K562 (cell line): Measurements from ENCODE around the gene MRGPRX3. TPM values are rescaled to one million over a fixed set of nuclear protein-coding genes. Genes with fewer than 3 reads are reported as not detected.
A peak's percentile ranks its signal among the peaks of the same experiment; 100 is the strongest.

Experiments used
- ATAC-seq: fragments of 200-7000 bp; cut with Tn5 transposase; 3 replicates; pipeline ENCODE4 v1.9.1; 2020; ENCODE audit warnings: moderate library complexity
- BruUV-seq: library from RNA; stranded (reverse); fragments of 400-500 nt; replicated peaks from 2 replicates; lab custom pipeline; 2021; lab: Mats Ljungman, UMichigan
- CTCF ChIA-PET: fragments of 300-600 bp; formaldehyde crosslinking; extraction: SDS; loops from one replicate; lab custom pipeline; 2021; ENCODE audit warnings: low intra/inter-chr PET ratio; lab: Yijun Ruan, JAX
- POLR2A ChIA-PET: fragments of 300-600, 350-650 bp; sonication (Branson Sonifier 250); formaldehyde crosslinking; extraction: SDS; loops from one replicate; lab custom pipeline; 2021; ENCODE audit warnings: antibody characterized with exemption, inconsistent platforms; lab: Yijun Ruan, JAX
- DNase-seq, 4 experiments: peaks; one replicate each; pipeline versions ENCODE4 v3.0.0 to v3.0.0-alpha.2; 2011 to 2018; ENCODE audit warnings: low spot score in 3 of 4, mixed read lengths in 3 of 4; ENCODE audit errors: extremely low read depth in 1 of 4
- FAIRE-seq: peaks from 2 replicates; lab custom pipeline; 2011; peaks lifted over from hg19 to GRCh38; lab: Jason Lieb, UNC
- H2AFZ ChIP-seq: 2 replicates; pipeline ENCODE4 v1.6.0; 2011; ENCODE audit warnings: low read depth, low read length, control low read depth, inconsistent platforms
- H3K27ac ChIP-seq: fragments of 200-600 bp; 3 replicates; pipeline ENCODE4 v1.8.0; 2011; ENCODE audit warnings: low read depth, mild to moderate bottlenecking, control low read depth, inconsistent platforms, low read length, moderate library complexity, mixed read lengths; ENCODE audit errors: extremely low read depth
- H3K27me3 ChIP-seq, 2 experiments: fragments of 300-600 bp in 1 of 2; 2 replicates in 1 of 2; 3 replicates in 1 of 2; pipeline versions ENCODE4 v1.6.0 to v1.8.0; 2011; ENCODE audit warnings: inconsistent platforms in 2 of 2, low read length in 2 of 2, mild to moderate bottlenecking in 1 of 2, mixed read lengths in 1 of 2, moderate library complexity in 1 of 2; ENCODE audit not compliant: control insufficient read depth in 2 of 2, insufficient read depth in 2 of 2
- H3K36me3 ChIP-seq: fragments of 300-600 bp; 3 replicates; pipeline ENCODE4 v1.8.0; 2011; ENCODE audit warnings: mild to moderate bottlenecking, low read length, inconsistent platforms; ENCODE audit not compliant: control insufficient read depth, insufficient read depth
- H3K4me1 ChIP-seq, 2 experiments: fragments of 200-600 bp in 1 of 2; replicated peaks in 1 of 2; 2 replicates in 1 of 2; 3 replicates in 1 of 2; pipeline versions ENCODE4 v1.5.1 to v1.8.0; 2011; ENCODE audit warnings: inconsistent platforms in 2 of 2, low read length in 2 of 2, mild to moderate bottlenecking in 1 of 2, mixed read lengths in 1 of 2, moderate library complexity in 1 of 2; ENCODE audit not compliant: control insufficient read depth in 2 of 2, insufficient read depth in 2 of 2
- H3K4me2 ChIP-seq: 2 replicates; pipeline ENCODE4 v1.6.1; 2011; ENCODE audit warnings: low read length, control low read depth, inconsistent platforms, mixed read lengths; ENCODE audit not compliant: insufficient read depth
- H3K4me3 ChIP-seq: fragments of 200-600 bp; sonication (generic), shearing (Covaris generic); 2 replicates; pipeline ENCODE4 v1.5.1; 2016; ENCODE audit warnings: control low read depth, inconsistent platforms
- H3K79me2 ChIP-seq: fragments of 200-600 bp; 3 replicates; pipeline ENCODE4 v1.8.0; 2011; ENCODE audit warnings: low read length, inconsistent platforms; ENCODE audit not compliant: control insufficient read depth, insufficient read depth
- H3K9ac ChIP-seq, 2 experiments: 2 replicates each; pipeline versions ENCODE4 v1.6.0 to v1.6.1; 2011; ENCODE audit warnings: low read depth in 2 of 2, low read length in 2 of 2, control low read depth in 1 of 2, inconsistent platforms in 1 of 2, mild to moderate bottlenecking in 1 of 2, mixed read lengths in 1 of 2; ENCODE audit not compliant: insufficient read depth in 1 of 2
- H3K9me1 ChIP-seq: one replicate; pipeline ENCODE4 v1.6.0; 2011; ENCODE audit warnings: inconsistent platforms, mild to moderate bottlenecking, low read length, moderate library complexity; ENCODE audit not compliant: control insufficient read depth, insufficient read depth
- H3K9me3 ChIP-seq: replicated peaks from 2 replicates; pipeline ENCODE4 v1.5.1; 2011; ENCODE audit warnings: low read depth, low read length, inconsistent platforms; ENCODE audit not compliant: control insufficient read depth, insufficient read depth
- H4K20me1 ChIP-seq: replicated peaks from 2 replicates; pipeline ENCODE4 v1.6.1; 2011; ENCODE audit warnings: low read length, inconsistent platforms, mixed read lengths; ENCODE audit not compliant: control insufficient read depth, insufficient read depth
- JUN ChIP-seq, 2 experiments: sonication (generic) in 1 of 2; formaldehyde crosslinking in 1 of 2; IDR thresholded peaks; 2 replicates each; pipeline versions ENCODE4 v1.6.1 to v1.8.0; 2012 to 2022; ENCODE audit warnings: borderline replicate concordance in 2 of 2, mild to moderate bottlenecking in 2 of 2, improper control_type of control experiment in 1 of 2, low read depth in 1 of 2, low read length in 1 of 2, missing genetic modification reagents in 1 of 2
- RAD51 ChIP-seq: fragments of 450-650 bp; IDR thresholded peaks from 2 replicates; pipeline ENCODE4 v1.7.1; 2016; ENCODE audit warnings: low read depth, mild to moderate bottlenecking, borderline replicate concordance
- RBM14 ChIP-seq: fragments of 200-400 bp; formaldehyde crosslinking; IDR thresholded peaks from 2 replicates; pipeline ENCODE4 v1.6.1; 2018; ENCODE audit warnings: low read depth, mild to moderate bottlenecking, low read length, moderate library complexity, borderline replicate concordance; ENCODE audit not compliant: insufficient read depth
- SRSF7 ChIP-seq: fragments of 200-400 bp; formaldehyde crosslinking; optimal IDR thresholded peaks from 2 replicates; pipeline ENCODE3; 2017; ENCODE audit warnings: mild to moderate bottlenecking, low read depth, low read length
- ZNF586 ChIP-seq: fragments of 450-650 bp; formaldehyde crosslinking; conservative IDR thresholded peaks from 2 replicates; pipeline ENCODE4 v1.4.0; 2020; ENCODE audit warnings: mild to moderate bottlenecking, moderate library complexity
- ZNF780A ChIP-seq: fragments of 250-450 bp; sonication (Bioruptor Pico); IDR thresholded peaks from 2 replicates; pipeline ENCODE4 v1.5.0; 2021; ENCODE audit warnings: mild to moderate bottlenecking
- WGBS: fragments of 100-300 bp; shearing (Covaris generic); methylation state at CpG from one replicate; pipeline ENCODE4 v1.1.6; 2016; ENCODE audit warnings: low coverage, mixed read lengths; ENCODE audit not compliant: insufficient coverage; ENCODE audit errors: missing lambda C conversion rate; 5-methylcytosine and 5-hydroxymethylcytosine counted together
- in situ Hi-C: fragments of 300-500 bp; cut with MboI; formaldehyde crosslinking; loops from 4 replicates; pipeline ENCODE4 v1.15.0; 2018; ENCODE audit warnings: inconsistent platforms, mixed read lengths
- intact Hi-C: fragments of 100-400 bp; cut with micrococcal nuclease; formaldehyde crosslinking; loops from 2 replicates; pipeline ENCODE4 v1.14.2; 2022
- polyA plus RNA-seq, 8 experiments: library from polyadenylated mRNA; depleted of rRNA in 4 of 8; stranded (reverse) in 5 of 8; unstranded in 3 of 8; fragments of >200 nt; fragmentation: Nextera tagmentation in 2 of 8; fragmentation: Illumina TruSeq in 1 of 8; extraction: Ambion mirVana in 2 of 8; extraction: Trizol in 1 of 8; gene quantifications; 2 replicates each; pipeline versions ENCODE4 v1.2.1 to v1.2.3, GENCODE V29; 2011 to 2014; ENCODE audit warnings: inconsistent platforms in 1 of 8, missing spikeins in 1 of 8
- total RNA-seq, 7 experiments: library from RNA; depleted of rRNA in 6 of 7; stranded (reverse); fragments of >200 nt in 6 of 7; fragmentation: Illumina TruSeq in 2 of 7; extraction: Trizol in 2 of 7; gene quantifications; 2 replicates each; pipeline versions ENCODE4 v1.2.1 to v1.2.3, GENCODE V29; 2011 to 2021; ENCODE audit warnings: low replicate concordance in 1 of 7
- TF ChIP-seq, protein P1 (sequence below): fragments of 450-650 bp; conservative IDR thresholded peaks from 2 replicates; pipeline ENCODE4 v1.6.1; 2016; ENCODE audit warnings: missing genetic modification characterization, low read depth, mild to moderate bottlenecking, missing compliant biosample characterization, moderate library complexity
- TF ChIP-seq, protein P2 (sequence below), 3 experiments: IDR thresholded peaks in 2 of 3; conservative IDR thresholded peaks in 1 of 3; 2 replicates each; pipeline ENCODE4 v1.5.1; 2011 to 2012; ENCODE audit warnings: low read length in 3 of 3, mild to moderate bottlenecking in 3 of 3, control low read depth in 2 of 3, improper control_type of control experiment in 1 of 3, inconsistent platforms in 1 of 3, low read depth in 1 of 3, mixed read lengths in 1 of 3, moderate library complexity in 1 of 3; ENCODE audit not compliant: insufficient read depth in 2 of 3

MRGPRX3 gene
- total and polyA plus RNA-seq, 9 of the 15 experiments (the other 6 are each of a cell fraction or from before 2014, with no cell fraction given): not detected

DNA sequence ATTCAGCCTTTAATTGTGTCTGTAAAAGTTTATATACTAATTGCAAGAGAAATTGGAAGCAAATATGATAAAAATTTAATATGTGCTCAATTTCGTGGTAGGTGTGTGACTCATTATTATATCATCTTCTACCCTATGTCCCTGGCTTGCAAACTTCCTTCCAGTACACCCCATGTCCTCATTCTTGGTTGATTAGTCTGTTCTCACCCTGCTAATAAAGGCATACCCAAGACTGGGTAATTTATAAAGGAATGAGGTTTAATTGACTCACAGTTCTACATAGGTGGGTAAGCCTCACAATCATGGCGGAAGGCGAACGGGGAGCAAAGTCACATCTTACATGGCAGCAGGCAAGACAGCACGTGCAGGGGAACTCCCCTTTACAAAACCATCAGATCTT lies 11.9 kb downstream of the MRGPRX3 start (continued):
- no peak for TF ChIP-seq RBM14
- TF ChIP-seq RAD51: no peak
- TF ChIP-seq, protein P1, sequence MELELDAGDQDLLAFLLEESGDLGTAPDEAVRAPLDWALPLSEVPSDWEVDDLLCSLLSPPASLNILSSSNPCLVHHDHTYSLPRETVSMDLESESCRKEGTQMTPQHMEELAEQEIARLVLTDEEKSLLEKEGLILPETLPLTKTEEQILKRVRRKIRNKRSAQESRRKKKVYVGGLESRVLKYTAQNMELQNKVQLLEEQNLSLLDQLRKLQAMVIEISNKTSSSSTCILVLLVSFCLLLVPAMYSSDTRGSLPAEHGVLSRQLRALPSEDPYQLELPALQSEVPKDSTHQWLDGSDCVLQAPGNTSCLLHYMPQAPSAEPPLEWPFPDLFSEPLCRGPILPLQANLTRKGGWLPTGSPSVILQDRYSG: no peak
- TF ChIP-seq ZNF780A: no peak

DNA sequence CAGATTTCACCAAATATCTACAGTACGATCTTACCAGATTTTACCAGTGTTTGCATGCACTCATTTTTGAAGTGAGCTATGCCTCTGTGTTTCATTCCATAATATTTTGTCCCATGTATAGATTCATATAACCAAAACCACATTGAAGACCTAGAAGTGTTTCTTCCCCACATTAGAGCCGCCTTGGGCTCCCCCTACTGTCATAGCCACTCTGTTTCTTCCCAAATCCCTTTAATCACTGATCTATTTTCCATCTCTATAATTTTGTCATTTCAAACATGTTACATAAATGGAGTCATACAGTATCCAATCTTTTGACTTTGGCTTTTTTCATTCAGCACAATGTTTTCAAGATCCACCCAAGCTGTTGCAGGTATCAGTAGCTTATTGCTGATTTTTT lies 12.7 kb downstream of the MRGPRX3 start:
- no TSS peak for BruUV-seq
- Histone ChIP-seq H3K79me2 (no peaks in the 10 kb centered on the region), H3K9me1 (no peaks in the 10 kb centered on the region), H4K20me1 (no peaks in the 10 kb centered on the region), H3K9ac (no peak overlapping the region), H2AFZ (no peak overlapping the region), H3K27ac (no peak overlapping the region), H3K36me3 (no peaks in the 10 kb centered on the region), H3K27me3 (no peaks in the 10 kb centered on the region), H3K4me2 (no peak overlapping the region), H3K4me1 (no peaks in the 10 kb centered on the region), H3K9me3 (no peaks in the 10 kb centered on the region), H3K4me3 (no peak overlapping the region)
- ChIA-PET POLR2A (no interaction called here), CTCF (no interaction called here)
- ATAC-seq (no peak), DNase-seq (no peak), FAIRE-seq (no peak)
- in situ Hi-C loops (no loop called here), intact Hi-C loops (no loop called here)
- 0% methylated on average over 2 of the region's 2 CpGs for WGBS
- TF ChIP-seq SRSF7 (no peak), JUN (IDR thresholded peaks at IDR 0.05; ENCODE audit: borderline replicate concordance, low read depth, low read length) (no peak), JUN (CRISPR knock-in tag; IDR thresholded peaks at IDR 0.05; ENCODE audit: borderline replicate concordance) (no peak), ZNF586 (CRISPR knock-in tag) (no peak)
- TF ChIP-seq, protein P2, sequence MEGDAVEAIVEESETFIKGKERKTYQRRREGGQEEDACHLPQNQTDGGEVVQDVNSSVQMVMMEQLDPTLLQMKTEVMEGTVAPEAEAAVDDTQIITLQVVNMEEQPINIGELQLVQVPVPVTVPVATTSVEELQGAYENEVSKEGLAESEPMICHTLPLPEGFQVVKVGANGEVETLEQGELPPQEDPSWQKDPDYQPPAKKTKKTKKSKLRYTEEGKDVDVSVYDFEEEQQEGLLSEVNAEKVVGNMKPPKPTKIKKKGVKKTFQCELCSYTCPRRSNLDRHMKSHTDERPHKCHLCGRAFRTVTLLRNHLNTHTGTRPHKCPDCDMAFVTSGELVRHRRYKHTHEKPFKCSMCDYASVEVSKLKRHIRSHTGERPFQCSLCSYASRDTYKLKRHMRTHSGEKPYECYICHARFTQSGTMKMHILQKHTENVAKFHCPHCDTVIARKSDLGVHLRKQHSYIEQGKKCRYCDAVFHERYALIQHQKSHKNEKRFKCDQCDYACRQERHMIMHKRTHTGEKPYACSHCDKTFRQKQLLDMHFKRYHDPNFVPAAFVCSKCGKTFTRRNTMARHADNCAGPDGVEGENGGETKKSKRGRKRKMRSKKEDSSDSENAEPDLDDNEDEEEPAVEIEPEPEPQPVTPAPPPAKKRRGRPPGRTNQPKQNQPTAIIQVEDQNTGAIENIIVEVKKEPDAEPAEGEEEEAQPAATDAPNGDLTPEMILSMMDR (IDR thresholded peaks at IDR 0.05 in 2 of 3, conservative IDR thresholded peaks at IDR 0.05 in 1 of 3; ENCODE audit: insufficient read depth in 2 of 3, low read depth in 1 of 3, low read length in 3 of 3): 0 out of 6 replicates have a peak, but pooled peaks of 1 of the 3 experiments have one; percentile 1
